ENCODE results near the gene AKAP6. TPM values are rescaled to one million over a fixed set of nuclear protein-coding genes. Genes with fewer than 3 reads are reported as not detected.

AKAP6 gene
- total RNA-seq, 2 donors from 2014 or later, result 98.2 to 111 TPM

- intact Hi-C loops (cut with DNase I), result no loop called here
- DNase-seq (no peak), ATAC-seq (no peak)
Measured at GRCh38 chr14:32399920-32400319, 70.8 kb downstream of the AKAP6 start.

- DNase-seq, result no peak
- ATAC-seq, result no peak
- intact Hi-C loops (cut with DNase I), result no loop called here
Measured at GRCh38 chr14:32400480-32400879, 71.4 kb downstream of the AKAP6 start.

GRCh38 chr14:32403021-32403420 lies 73.9 kb downstream of the AKAP6 start:
- intact Hi-C loops (cut with DNase I), result no loop called here
- DNase-seq (no peak), ATAC-seq (no peak)

GRCh38 chr14:32403688-32404087 lies 74.6 kb downstream of the AKAP6 start:
- intact Hi-C loops (cut with DNase I), result no loop called here
- no peak for DNase-seq
- ATAC-seq, result no peak

- no peak for DNase-seq
- intact Hi-C loops (cut with DNase I), result no loop called here
- peak; percentile 80 to 90 for ATAC-seq
Measured at GRCh38 chr14:32404784-32405573, 75.9 kb downstream of the AKAP6 start.

GRCh38 chr14:32405856-32406255 lies 76.8 kb downstream of the AKAP6 start:
- DNase-seq, result no peak
- intact Hi-C loops (cut with DNase I), result no loop called here
- no peak for ATAC-seq

- peak in 1 of 2 donors; percentile 35 for ATAC-seq
- intact Hi-C loops (cut with DNase I), result no loop called here
- no peak for DNase-seq
Measured at GRCh38 chr14:32407130-32407529, 78.0 kb downstream of the AKAP6 start.

GRCh38 chr14:32408018-32408417 lies 78.9 kb downstream of the AKAP6 start:
- intact Hi-C loops (cut with DNase I), result no loop called here

GRCh38 chr14:32412103-32412502 lies 83.0 kb downstream of the AKAP6 start:
- intact Hi-C loops (cut with DNase I), result no loop called here
- ATAC-seq, result no peak
- DNase-seq, result no peak

More at GRCh38 chr14:32408018-32408417, 78.9 kb downstream of the AKAP6 start:
- ATAC-seq, result peak in 1 of 2 donors; percentile 28
- DNase-seq, result peak; percentile 55

- DNase-seq, result no peak
- intact Hi-C loops (cut with DNase I), result no loop called here
- ATAC-seq, result no peak
Measured at GRCh38 chr14:32412532-32412931, 83.4 kb downstream of the AKAP6 start.

GRCh38 chr14:32413967-32414640 lies 85.0 kb downstream of the AKAP6 start:
- intact Hi-C loops (cut with DNase I), result no loop called here
- DNase-seq, result no peak
- ATAC-seq, result no peak

- intact Hi-C loops (cut with DNase I), result loop anchor here in 1 of 2 donors (5.0 kb wide), 1 partner anchor 42 kb away; no protein-coding TSS in a partner anchor
- ATAC-seq, result no peak
- no peak for DNase-seq
Measured at GRCh38 chr14:32414808-32415255, 85.7 kb downstream of the AKAP6 start.

GRCh38 chr14:32417956-32418552 lies 89.0 kb downstream of the AKAP6 start:
- peak in 1 of 2 donors; percentile 61 for ATAC-seq
- intact Hi-C loops (cut with DNase I), result loop anchor here in 1 of 2 donors (5.0 kb wide), 1 partner anchor 39 kb away; no protein-coding TSS in a partner anchor
- peak; percentile 51 for DNase-seq

GRCh38 chr14:32419429-32419828 lies 90.3 kb downstream of the AKAP6 start:
- ATAC-seq, result no peak

GRCh38 chr14:32421781-32422180 lies 92.7 kb downstream of the AKAP6 start:
- intact Hi-C loops (cut with DNase I), result no loop called here
- DNase-seq (no peak), ATAC-seq (no peak)

More at GRCh38 chr14:32419429-32419828, 90.3 kb downstream of the AKAP6 start:
- DNase-seq, result no peak
- intact Hi-C loops (cut with DNase I), result loop anchor here in 1 of 2 donors (5.0 kb wide), 1 partner anchor 38 kb away; no protein-coding TSS in a partner anchor

GRCh38 chr14:32422440-32422839 lies 93.3 kb downstream of the AKAP6 start:
- intact Hi-C loops (cut with DNase I), result no loop called here
- DNase-seq, result no peak
- no peak for ATAC-seq

- no peak for ATAC-seq
- intact Hi-C loops (cut with DNase I), result no loop called here
- DNase-seq, result no peak
Measured at GRCh38 chr14:32426028-32426427, 96.9 kb downstream of the AKAP6 start.

GRCh38 chr14:32426586-32427388 lies 97.7 kb downstream of the AKAP6 start:
- intact Hi-C loops (cut with DNase I), result no loop called here
- ATAC-seq, result peak; percentile 69 to 78
- DNase-seq, result no peak
